ENCODE measurements around the gene WDR35.

The WDR35 gene

GRCh38 chr2:19947184-19947940, 42.5 kb downstream of the WDR35 start:
- no peak for DNase-seq (ENCODE audit: low read depth)
- no peak for TF ChIP-seq CTCF (IDR thresholded peaks at IDR 0.05; ENCODE audit: control insufficient read depth, insufficient read depth, low read depth, low read length, missing control alignments)
- no peak overlapping the region for H3K4me3 ChIP-seq (ENCODE audit: control insufficient read depth, low read depth, low read length)

GRCh38 chr2:19944205-19944845, 45.6 kb downstream of the WDR35 start:
- DNase-seq (ENCODE audit: low read depth) = no peak
- no peak for TF ChIP-seq CTCF (IDR thresholded peaks at IDR 0.05; ENCODE audit: control insufficient read depth, insufficient read depth, low read depth, low read length, missing control alignments)
- no peak overlapping the region for H3K4me3 ChIP-seq (ENCODE audit: control insufficient read depth, low read depth, low read length)

GRCh38 chr2:19943189-19943588, 46.7 kb downstream of the WDR35 start:
- TF ChIP-seq CTCF (IDR thresholded peaks at IDR 0.05; ENCODE audit: control insufficient read depth, insufficient read depth, low read depth, low read length, missing control alignments) = no peak
- DNase-seq (ENCODE audit: low read depth) = no peak
- no peak overlapping the region for H3K4me3 ChIP-seq (ENCODE audit: control insufficient read depth, low read depth, low read length)

- no peak overlapping the region for H3K4me3 ChIP-seq (ENCODE audit: control insufficient read depth, low read depth, low read length)
- no peak for TF ChIP-seq CTCF (IDR thresholded peaks at IDR 0.05; ENCODE audit: control insufficient read depth, insufficient read depth, low read depth, low read length, missing control alignments)
- DNase-seq (ENCODE audit: low read depth) = no peak
These were observed 47.7 kb downstream of the WDR35 start for GRCh38 chr2:19942199-19942598.

GRCh38 chr2:19937004-19937403, 52.9 kb downstream of the WDR35 start:
- DNase-seq (ENCODE audit: low read depth) = no peak

GRCh38 chr2:19936203-19936602, 53.7 kb downstream of the WDR35 start:
- no peak overlapping the region for H3K4me3 ChIP-seq (ENCODE audit: control insufficient read depth, low read depth, low read length)
- TF ChIP-seq CTCF (IDR thresholded peaks at IDR 0.05; ENCODE audit: control insufficient read depth, insufficient read depth, low read depth, low read length, missing control alignments) = no peak
- DNase-seq (ENCODE audit: low read depth) = no peak

More at GRCh38 chr2:19937004-19937403, 52.9 kb downstream of the WDR35 start:
- no peak overlapping the region for H3K4me3 ChIP-seq (ENCODE audit: control insufficient read depth, low read depth, low read length)
- no peak for TF ChIP-seq CTCF (IDR thresholded peaks at IDR 0.05; ENCODE audit: control insufficient read depth, insufficient read depth, low read depth, low read length, missing control alignments)
